ENCODE measurements around the gene ZNF813. TPM values are rescaled to one million over a fixed set of nuclear protein-coding genes. Genes with fewer than 3 reads are reported as not detected.
"Not testable (repeated sequence)": the region's sequence is repeated elsewhere in the genome, so short reads cannot be mapped to it uniquely, and the experiment has no call there.

The ZNF813 gene
- total RNA-seq, 4 donors from 2014 or later: 1.9 to 3.8 (median 3.3) TPM

- peaks cover 7 to 8% of the 10 kb centered on the region in 2 donors for H3K9me3 ChIP-seq
- TF ChIP-seq, protein P1, sequence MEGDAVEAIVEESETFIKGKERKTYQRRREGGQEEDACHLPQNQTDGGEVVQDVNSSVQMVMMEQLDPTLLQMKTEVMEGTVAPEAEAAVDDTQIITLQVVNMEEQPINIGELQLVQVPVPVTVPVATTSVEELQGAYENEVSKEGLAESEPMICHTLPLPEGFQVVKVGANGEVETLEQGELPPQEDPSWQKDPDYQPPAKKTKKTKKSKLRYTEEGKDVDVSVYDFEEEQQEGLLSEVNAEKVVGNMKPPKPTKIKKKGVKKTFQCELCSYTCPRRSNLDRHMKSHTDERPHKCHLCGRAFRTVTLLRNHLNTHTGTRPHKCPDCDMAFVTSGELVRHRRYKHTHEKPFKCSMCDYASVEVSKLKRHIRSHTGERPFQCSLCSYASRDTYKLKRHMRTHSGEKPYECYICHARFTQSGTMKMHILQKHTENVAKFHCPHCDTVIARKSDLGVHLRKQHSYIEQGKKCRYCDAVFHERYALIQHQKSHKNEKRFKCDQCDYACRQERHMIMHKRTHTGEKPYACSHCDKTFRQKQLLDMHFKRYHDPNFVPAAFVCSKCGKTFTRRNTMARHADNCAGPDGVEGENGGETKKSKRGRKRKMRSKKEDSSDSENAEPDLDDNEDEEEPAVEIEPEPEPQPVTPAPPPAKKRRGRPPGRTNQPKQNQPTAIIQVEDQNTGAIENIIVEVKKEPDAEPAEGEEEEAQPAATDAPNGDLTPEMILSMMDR (IDR thresholded peaks at IDR 0.05): no peak
- TF ChIP-seq POLR2AphosphoS5 (IDR thresholded peaks at IDR 0.05): no peak
- TF ChIP-seq POLR2A (IDR thresholded peaks at IDR 0.05): no peak
- no peak for TF ChIP-seq EP300 (IDR thresholded peaks at IDR 0.05; ENCODE audit: low read depth)
- H3K36me3 ChIP-seq: peaks cover 0 to 6% (median 0%) of the 10 kb centered on the region in 4 donors
- WGBS, 2 donors (ENCODE audit: low coverage in 1 of 2): 12 to 24% methylated on average over 10 to 31 of the region's 31 CpGs
- peak overlapping the region; percentile 78 to 90 (median 84) for H3K27ac ChIP-seq
- in situ Hi-C loops (cut with MboI; ENCODE audit: low pct_ligation_motif_present in 1 of 4, low pct_unique_long_range_greater_than_20kb in 1 of 4, low sequenced_read_pairs in 3 of 4) (no loop called here), intact Hi-C loops (cut with DNase I; ENCODE audit: low total_unique reads) (no loop called here)
- H3K4me3 ChIP-seq: peak overlapping the region; percentile 18 to 98 (median 79)
- peak; percentile 14 for DNase-seq
- H3K4me1 ChIP-seq: peaks cover 6 to 15% (median 13%) of the 10 kb centered on the region in 4 donors
- peaks cover 19% of the 10 kb centered on the region for H3K27me3 ChIP-seq
Observed at GRCh38 chr19:53466726-53467484, 628 bp upstream of the ZNF813 start.

DNA sequence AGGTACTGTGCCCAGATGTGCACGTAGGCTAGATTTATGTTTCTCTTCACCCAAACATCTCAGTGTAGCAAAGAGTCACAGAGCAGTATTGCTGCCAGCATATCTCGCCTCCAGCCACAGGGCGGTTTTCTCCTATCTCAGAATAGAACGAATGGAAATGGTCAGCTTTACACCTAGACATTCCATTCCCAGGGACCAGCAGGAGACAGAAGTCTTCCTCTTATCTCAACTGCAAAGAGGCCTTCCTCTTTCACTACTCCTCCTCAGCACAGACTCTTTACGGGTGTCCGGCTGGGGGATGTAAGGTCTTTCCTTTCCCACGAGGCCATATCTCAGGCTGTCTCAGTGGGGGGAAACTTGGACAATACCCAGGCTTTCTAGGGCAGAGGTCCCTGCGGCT, 1.1 kb downstream of the ZNF813 start:
- DNase-seq; intact Hi-C loops (cut with DNase I; ENCODE audit: low total_unique reads); in situ Hi-C loops (cut with MboI; ENCODE audit: low pct_ligation_motif_present in 1 of 4, low pct_unique_long_range_greater_than_20kb in 1 of 4, low sequenced_read_pairs in 3 of 4); H3K9me3 ChIP-seq; H3K27ac ChIP-seq: not testable (repeated sequence)
- H3K4me1 ChIP-seq: peaks cover 6 to 15% (median 13%) of the 10 kb centered on the region in 4 donors
- whole genome bisulfite sequencing, 2 donors (ENCODE audit: low coverage in 1 of 2): 47 to 61% methylated on average over 4 to 8 of the region's 8 CpGs
- H3K27me3 ChIP-seq: peaks cover 17% of the 10 kb centered on the region
- H3K36me3 ChIP-seq: peaks cover 0 to 20% (median 0%) of the 10 kb centered on the region in 4 donors
- H3K4me3 ChIP-seq: peak overlapping the region in 1 of 4 donors; percentile 98

- intact Hi-C loops (cut with DNase I; ENCODE audit: low total_unique reads): no loop called here
- Histone ChIP-seq H3K27ac (no peak overlapping the region), H3K4me3 (no peak overlapping the region), H3K4me1 (peaks cover 6 to 12% (median 10%) of the 10 kb centered on the region in 4 donors), H3K9me3 (peaks cover 18 to 23% of the 10 kb centered on the region in 2 donors), H3K27me3 (no peaks in the 10 kb centered on the region), H3K36me3 (peaks cover 0 to 34% (median 5%) of the 10 kb centered on the region in 4 donors)
- in situ Hi-C loops (cut with MboI; ENCODE audit: low pct_ligation_motif_present in 1 of 4, low pct_unique_long_range_greater_than_20kb in 1 of 4, low sequenced_read_pairs in 3 of 4): loop anchor here in 1 of 4 donors (5.0 kb wide), 1 partner anchor 40 kb away; the partner anchor contains the start of gene ZNF761
- no peak for DNase-seq
- TF ChIP-seq POLR2A (IDR thresholded peaks at IDR 0.05) (no peak), EP300 (IDR thresholded peaks at IDR 0.05; ENCODE audit: low read depth) (no peak), POLR2AphosphoS5 (IDR thresholded peaks at IDR 0.05) (no peak)
- TF ChIP-seq, protein P1 (IDR thresholded peaks at IDR 0.05): no peak
- WGBS, 2 donors (ENCODE audit: low coverage in 1 of 2): 87 to 93% methylated on average over 5 to 7 of the region's 7 CpGs
Observed at GRCh38 chr19:53471916-53472315, 4.4 kb downstream of the ZNF813 start.

DNA sequence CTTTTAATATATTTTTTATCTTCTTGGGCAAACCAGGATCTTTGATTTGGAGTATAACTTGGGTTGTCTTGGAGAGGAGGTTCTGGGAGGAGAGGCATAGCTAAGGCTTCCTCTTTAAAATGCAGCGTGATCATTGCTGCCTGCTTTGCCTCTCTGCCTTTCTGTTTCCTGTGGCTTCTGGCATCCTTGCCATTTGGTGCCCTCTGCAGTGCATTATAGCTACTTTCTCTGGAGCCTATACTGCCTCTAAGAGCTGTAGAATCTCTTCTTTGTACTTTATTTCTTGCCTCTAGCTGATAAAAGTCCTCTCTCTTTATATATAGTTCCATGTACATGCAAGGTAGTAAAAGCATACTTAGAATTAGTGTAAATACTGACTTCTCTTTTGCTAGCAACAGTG, 7.3 kb downstream of the ZNF813 start:
- H3K27me3 ChIP-seq; H3K4me3 ChIP-seq; H3K27ac ChIP-seq; DNase-seq; H3K4me1 ChIP-seq; intact Hi-C loops (cut with DNase I; ENCODE audit: low total_unique reads): not testable (repeated sequence)
- 64% methylated on average over 1 of the region's 1 CpG; no CpG with 5 or more reads in 1 of the 2 donors for WGBS, 2 donors (ENCODE audit: low coverage in 1 of 2)
- Histone ChIP-seq H3K36me3 (peaks cover 0 to 49% (median 11%) of the 10 kb centered on the region in 4 donors), H3K9me3 (peaks cover 35 to 45% of the 10 kb centered on the region in 2 donors)
- in situ Hi-C loops (cut with MboI; ENCODE audit: low pct_ligation_motif_present in 1 of 4, low pct_unique_long_range_greater_than_20kb in 1 of 4, low sequenced_read_pairs in 3 of 4): loop anchor here in 1 of 4 donors (5.0 kb wide), 1 partner anchor 43 kb away; the partner anchor contains the start of gene ZNF761

DNA sequence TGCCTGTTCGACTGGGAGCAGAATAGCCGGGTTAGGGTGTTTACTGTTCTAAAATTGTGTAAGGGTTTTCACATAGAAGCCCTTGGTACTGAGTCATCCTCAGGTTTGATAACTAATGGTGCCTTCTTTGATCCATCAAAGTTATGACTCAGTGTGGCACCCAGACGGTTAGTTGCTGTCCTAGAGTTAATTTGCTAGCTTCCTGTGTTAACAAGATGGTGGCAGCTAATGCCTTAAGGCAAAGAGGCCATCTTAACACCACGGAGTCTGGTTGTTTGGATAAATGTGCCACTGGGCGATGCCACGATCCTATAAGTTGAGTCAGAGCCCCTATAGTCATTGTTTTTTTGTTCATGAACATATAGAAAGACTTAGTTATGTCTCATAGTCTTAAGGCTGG, 7.9 kb downstream of the ZNF813 start:
- WGBS, 2 donors (ENCODE audit: low coverage in 1 of 2): 65 to 85% methylated on average over 2 to 6 of the region's 6 CpGs

GRCh38 chr19:53483751-53484150, 16.2 kb downstream of the ZNF813 start:
- intact Hi-C loops (cut with DNase I; ENCODE audit: low total_unique reads); H3K4me1 ChIP-seq; H3K27ac ChIP-seq; DNase-seq; in situ Hi-C loops (cut with MboI; ENCODE audit: low pct_ligation_motif_present in 1 of 4, low pct_unique_long_range_greater_than_20kb in 1 of 4, low sequenced_read_pairs in 3 of 4); H3K4me3 ChIP-seq; H3K27me3 ChIP-seq: not testable (repeated sequence)
- peaks cover 0 to 53% (median 21%) of the 10 kb centered on the region in 4 donors for H3K36me3 ChIP-seq
- WGBS, 2 donors (ENCODE audit: low coverage in 1 of 2): 98% methylated on average over 2 of the region's 2 CpGs; no CpG with 5 or more reads in 1 of the 2 donors
- H3K9me3 ChIP-seq: peaks cover 50 to 68% of the 10 kb centered on the region in 2 donors

More for the DNA sequence above, 7.9 kb downstream of the ZNF813 start:
- Histone ChIP-seq H3K9me3 (peaks cover 41 to 49% of the 10 kb centered on the region in 2 donors), H3K36me3 (peaks cover 0 to 49% (median 11%) of the 10 kb centered on the region in 4 donors)
- H3K27ac ChIP-seq; DNase-seq; H3K27me3 ChIP-seq; H3K4me1 ChIP-seq; in situ Hi-C loops (cut with MboI; ENCODE audit: low pct_ligation_motif_present in 1 of 4, low pct_unique_long_range_greater_than_20kb in 1 of 4, low sequenced_read_pairs in 3 of 4); intact Hi-C loops (cut with DNase I; ENCODE audit: low total_unique reads); H3K4me3 ChIP-seq: not testable (repeated sequence)
